Measurements from ENCODE around the gene PCDHGA1.

PCDHGA1 gene

DNA sequence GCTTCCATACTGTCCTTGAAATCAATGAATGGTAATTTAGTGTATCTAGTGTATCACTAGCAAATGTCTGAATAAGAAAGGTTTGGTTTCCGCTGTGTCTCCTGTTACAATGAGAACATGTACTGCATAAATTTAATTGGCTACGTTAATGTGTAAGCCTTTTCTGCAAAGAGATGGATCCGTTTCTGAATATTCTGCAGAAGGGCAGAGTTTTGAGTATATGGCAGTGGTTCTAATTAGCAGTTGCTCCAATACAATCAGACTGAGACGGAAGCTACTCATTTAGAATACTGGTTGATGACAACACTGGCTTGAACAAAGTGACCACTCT lies 154.0 kb downstream of the PCDHGA1 start:
- in situ Hi-C loops (cut with HindIII; ENCODE audit: low sequenced_read_pairs): loop anchor here (5.0 kb wide), 1 partner anchor 33 kb away; no protein-coding TSS in a partner anchor
- DNase-seq (ENCODE audit: low read depth): no peak
- TF ChIP-seq, protein P1, sequence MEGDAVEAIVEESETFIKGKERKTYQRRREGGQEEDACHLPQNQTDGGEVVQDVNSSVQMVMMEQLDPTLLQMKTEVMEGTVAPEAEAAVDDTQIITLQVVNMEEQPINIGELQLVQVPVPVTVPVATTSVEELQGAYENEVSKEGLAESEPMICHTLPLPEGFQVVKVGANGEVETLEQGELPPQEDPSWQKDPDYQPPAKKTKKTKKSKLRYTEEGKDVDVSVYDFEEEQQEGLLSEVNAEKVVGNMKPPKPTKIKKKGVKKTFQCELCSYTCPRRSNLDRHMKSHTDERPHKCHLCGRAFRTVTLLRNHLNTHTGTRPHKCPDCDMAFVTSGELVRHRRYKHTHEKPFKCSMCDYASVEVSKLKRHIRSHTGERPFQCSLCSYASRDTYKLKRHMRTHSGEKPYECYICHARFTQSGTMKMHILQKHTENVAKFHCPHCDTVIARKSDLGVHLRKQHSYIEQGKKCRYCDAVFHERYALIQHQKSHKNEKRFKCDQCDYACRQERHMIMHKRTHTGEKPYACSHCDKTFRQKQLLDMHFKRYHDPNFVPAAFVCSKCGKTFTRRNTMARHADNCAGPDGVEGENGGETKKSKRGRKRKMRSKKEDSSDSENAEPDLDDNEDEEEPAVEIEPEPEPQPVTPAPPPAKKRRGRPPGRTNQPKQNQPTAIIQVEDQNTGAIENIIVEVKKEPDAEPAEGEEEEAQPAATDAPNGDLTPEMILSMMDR (IDR thresholded peaks at IDR 0.05; ENCODE audit: low read depth, low read length, missing control alignments): no peak
- H3K4me3 ChIP-seq (ENCODE audit: low read depth, low read length): peak overlapping the region; percentile 32

DNA sequence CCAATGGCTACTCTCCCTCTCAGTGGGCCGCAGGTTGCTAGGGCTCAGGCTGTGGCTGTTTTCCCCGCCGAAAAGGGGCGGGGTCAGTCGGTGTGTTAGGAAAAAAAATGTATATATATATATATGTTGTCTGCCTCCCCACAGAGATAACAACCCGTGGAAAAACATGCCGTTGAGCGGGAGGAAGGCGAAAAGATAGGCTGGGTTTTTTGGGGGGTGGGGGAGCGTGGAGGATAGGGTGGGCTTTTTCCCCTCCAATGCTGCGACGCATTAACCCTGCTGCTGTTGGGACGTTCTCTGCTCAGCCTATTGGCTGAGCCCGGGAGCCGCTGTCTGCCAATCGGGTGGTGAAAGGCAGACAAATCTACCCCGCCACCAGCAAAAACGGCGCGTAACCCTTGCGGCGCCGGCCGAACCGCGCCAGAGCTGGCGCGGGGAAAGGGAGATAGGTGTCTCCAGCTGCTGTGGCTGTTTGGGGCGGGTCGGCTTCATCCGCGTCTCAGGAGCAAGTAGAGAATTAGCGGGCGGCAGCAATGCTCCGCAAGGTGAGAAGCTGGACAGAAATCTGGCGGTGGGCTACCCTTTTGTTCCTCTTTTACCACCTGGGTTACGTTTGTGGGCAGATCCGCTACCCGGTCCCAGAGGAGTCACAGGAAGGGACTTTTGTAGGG lies 154.5 kb downstream of the PCDHGA1 start, which contains the start of gene PCDHGC4:
Gene PCDHGC4 (plus strand): TSS at position 390 of the 671 bp plus-strand sequence. CDS start 144 bp downstream, at position 534.
- TF ChIP-seq, protein P1 (IDR thresholded peaks at IDR 0.05; ENCODE audit: low read depth, low read length, missing control alignments): no peak
- peak within 1 kb of the TSS; percentile 32 for H3K4me3 ChIP-seq (ENCODE audit: low read depth, low read length)
- no peak for DNase-seq (ENCODE audit: low read depth)
- in situ Hi-C loops (cut with HindIII; ENCODE audit: low sequenced_read_pairs): loop anchor here (5.0 kb wide), 1 partner anchor 33 kb away; no protein-coding TSS in a partner anchor

DNA sequence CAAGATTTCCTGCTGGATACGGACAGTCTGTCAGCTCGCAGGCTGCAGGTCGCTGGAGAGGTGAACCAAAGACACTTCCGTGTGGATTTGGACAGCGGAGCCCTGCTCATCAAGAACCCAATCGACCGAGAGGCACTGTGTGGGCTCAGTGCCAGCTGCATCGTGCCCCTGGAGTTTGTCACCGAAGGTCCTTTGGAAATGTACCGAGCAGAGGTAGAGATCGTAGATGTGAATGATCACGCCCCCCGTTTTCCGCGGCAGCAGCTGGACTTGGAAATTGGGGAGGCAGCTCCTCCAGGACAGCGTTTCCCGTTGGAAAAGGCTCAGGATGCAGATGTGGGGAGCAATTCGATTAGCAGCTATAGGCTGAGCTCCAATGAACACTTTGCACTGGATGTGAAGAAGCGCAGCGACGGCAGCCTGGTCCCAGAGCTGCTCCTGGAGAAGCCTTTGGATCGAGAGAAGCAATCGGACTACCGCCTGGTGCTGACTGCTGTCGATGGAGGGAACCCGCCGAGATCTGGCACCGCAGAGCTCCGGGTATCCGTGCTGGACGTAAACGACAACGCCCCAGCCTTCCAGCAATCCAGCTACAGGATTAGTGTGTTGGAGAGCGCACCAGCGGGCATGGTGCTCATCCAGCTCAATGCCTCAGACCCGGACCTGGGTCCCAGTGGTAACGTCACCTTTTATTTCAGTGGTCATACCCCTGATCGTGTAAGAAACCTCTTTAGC lies 155.2 kb downstream of the PCDHGA1 start:
- in situ Hi-C loops (cut with HindIII; ENCODE audit: low sequenced_read_pairs): no loop called here
- H3K4me3 ChIP-seq (ENCODE audit: low read depth, low read length): peak overlapping the region; percentile 32
- TF ChIP-seq, protein P1 (IDR thresholded peaks at IDR 0.05; ENCODE audit: low read depth, low read length, missing control alignments): no peak
- DNase-seq (ENCODE audit: low read depth): no peak

DNA sequence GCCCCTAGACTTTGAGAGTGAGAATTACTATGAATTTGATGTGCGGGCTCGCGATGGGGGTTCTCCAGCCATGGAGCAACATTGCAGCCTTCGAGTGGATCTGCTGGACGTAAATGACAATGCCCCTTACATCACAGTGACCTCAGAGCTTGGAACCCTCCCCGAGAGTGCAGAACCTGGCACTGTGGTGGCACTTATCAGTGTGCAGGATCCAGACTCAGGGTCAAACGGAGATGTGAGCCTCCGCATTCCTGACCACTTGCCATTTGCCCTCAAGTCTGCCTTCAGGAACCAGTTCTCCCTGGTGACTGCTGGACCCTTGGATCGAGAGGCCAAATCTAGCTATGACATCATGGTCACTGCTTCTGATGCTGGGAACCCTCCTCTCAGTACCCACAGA lies 155.8 kb downstream of the PCDHGA1 start:
- H3K4me3 ChIP-seq (ENCODE audit: low read depth, low read length): no peak overlapping the region
- in situ Hi-C loops (cut with HindIII; ENCODE audit: low sequenced_read_pairs): no loop called here
- no peak for DNase-seq (ENCODE audit: low read depth)
- TF ChIP-seq, protein P1 (IDR thresholded peaks at IDR 0.05; ENCODE audit: low read depth, low read length, missing control alignments): no peak

DNA sequence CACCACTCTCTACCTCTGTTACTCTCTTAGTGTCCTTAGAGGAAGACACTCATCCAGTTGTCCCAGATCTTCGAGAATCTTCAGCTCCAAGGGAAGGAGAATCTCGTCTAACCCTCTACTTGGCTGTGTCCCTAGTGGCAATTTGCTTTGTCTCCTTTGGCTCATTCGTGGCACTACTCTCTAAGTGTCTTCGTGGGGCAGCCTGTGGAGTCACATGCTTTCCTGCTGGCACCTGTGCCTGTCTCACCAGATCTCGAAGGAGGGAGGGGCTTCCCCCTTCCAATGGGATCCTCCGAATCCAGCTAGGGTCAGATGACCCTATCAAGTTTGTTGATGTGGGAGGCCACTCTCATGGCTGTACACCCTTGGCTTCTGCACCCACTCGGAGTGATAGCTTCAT lies 156.8 kb downstream of the PCDHGA1 start:
- in situ Hi-C loops (cut with HindIII; ENCODE audit: low sequenced_read_pairs): no loop called here
- TF ChIP-seq, protein P1 (IDR thresholded peaks at IDR 0.05; ENCODE audit: low read depth, low read length, missing control alignments): no peak
- no peak overlapping the region for H3K4me3 ChIP-seq (ENCODE audit: low read depth, low read length)
- no peak for DNase-seq (ENCODE audit: low read depth)

DNA sequence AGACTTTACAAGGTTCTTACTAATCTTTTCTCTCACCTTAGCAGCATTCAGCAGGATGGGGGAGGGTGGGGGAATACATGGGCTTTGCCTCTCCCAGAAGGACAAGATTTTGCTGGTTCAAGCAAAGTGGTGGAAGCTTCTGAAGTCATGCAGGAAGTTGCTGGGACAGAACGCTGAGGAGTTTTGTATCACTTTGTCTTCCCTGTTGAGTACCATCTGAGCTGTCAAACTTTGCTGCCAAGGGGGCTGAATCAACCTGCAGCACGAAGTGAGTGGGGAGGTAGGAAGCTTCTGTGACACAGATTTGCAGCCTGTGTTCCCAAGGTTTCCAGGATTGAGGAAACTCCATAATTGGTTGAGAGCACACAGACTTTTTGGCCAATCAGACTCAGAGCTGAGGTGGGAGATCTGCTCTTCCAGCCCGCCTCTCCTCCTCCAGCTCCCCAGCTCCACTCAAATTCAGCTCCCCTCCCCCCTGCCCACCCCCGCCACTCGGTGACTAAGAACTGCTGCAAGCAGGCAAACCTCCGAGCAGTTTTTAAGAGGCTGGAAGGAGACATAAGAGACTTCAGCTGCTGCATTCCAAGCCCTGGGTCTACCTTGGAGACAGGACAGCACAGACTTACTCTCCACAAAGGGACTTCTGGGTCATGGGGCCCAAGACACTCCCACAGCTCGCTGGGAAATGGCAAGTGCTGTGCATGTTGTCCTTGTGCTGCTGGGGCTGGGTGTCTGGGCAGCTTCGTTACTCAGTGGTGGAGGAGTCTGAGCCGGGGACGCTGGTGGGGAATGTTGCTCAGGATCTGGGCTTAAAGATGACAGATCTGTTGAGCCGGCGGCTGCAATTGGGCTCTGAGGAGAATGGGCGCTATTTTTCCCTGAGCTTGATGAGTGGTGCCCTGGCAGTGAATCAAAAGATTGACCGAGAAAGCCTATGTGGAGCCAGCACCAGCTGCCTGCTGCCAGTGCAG lies 158.6 kb downstream of the PCDHGA1 start, which contains the start of gene PCDHGC5:
Gene PCDHGC5 (plus strand): TSS at position 491 of the 971 bp plus-strand sequence. CDS start 160 bp downstream, at position 651.
- TF ChIP-seq, protein P1 (IDR thresholded peaks at IDR 0.05; ENCODE audit: low read depth, low read length, missing control alignments): no peak
- no peak for DNase-seq (ENCODE audit: low read depth)
- H3K4me3 ChIP-seq (ENCODE audit: low read depth, low read length): peak within 1 kb of the TSS; percentile 3
- in situ Hi-C loops (cut with HindIII; ENCODE audit: low sequenced_read_pairs): no loop called here
